Fibroblast of lung (primary cell): ENCODE measurements around the gene LPIN1. TPM values are rescaled to one million over a fixed set of nuclear protein-coding genes. Genes with fewer than 3 reads are reported as not detected.

Source experiments
- DNase-seq, 2 donors: peaks; one replicate each; pipeline versions ENCODE4 v3.0.0 to v3.0.0-alpha.2; 2010; ENCODE audit warnings: low read depth in 2 of 2
- H2AFZ ChIP-seq: 2 replicates; pipeline ENCODE4 v1.5.1; 2012; ENCODE audit warnings: low read length, control low read depth, inconsistent platforms
- H3K27ac ChIP-seq: 2 replicates; pipeline ENCODE4 v1.5.1; 2011; ENCODE audit warnings: low read length, control low read depth; ENCODE audit not compliant: insufficient read depth
- H3K27me3 ChIP-seq: 2 replicates; pipeline ENCODE4 v1.5.1; 2011; ENCODE audit warnings: mild to moderate bottlenecking, low read length; ENCODE audit not compliant: control insufficient read depth, insufficient read depth
- H3K36me3 ChIP-seq: 2 replicates; pipeline ENCODE4 v1.5.1; 2011; ENCODE audit warnings: low read length; ENCODE audit not compliant: control insufficient read depth, insufficient read depth
- H3K4me1 ChIP-seq: 2 replicates; pipeline ENCODE4 v1.5.1; 2011; ENCODE audit warnings: low read length; ENCODE audit not compliant: control insufficient read depth, insufficient read depth; ENCODE audit errors: extremely low read depth
- H3K4me2 ChIP-seq: 2 replicates; pipeline ENCODE4 v1.5.1; 2011; ENCODE audit warnings: low read length, control low read depth; ENCODE audit not compliant: insufficient read depth; ENCODE audit errors: extremely low read depth
- H3K4me3 ChIP-seq, 4 experiments: fragments of 200-600 bp in 1 of 4; sonication (generic) in 1 of 4; replicated peaks in 1 of 4; 2 replicates each; pipeline ENCODE4 v1.5.1; 2011 to 2016; ENCODE audit warnings: low read length in 4 of 4, low read depth in 3 of 4, mild to moderate bottlenecking in 3 of 4, control low read depth in 2 of 4, inconsistent platforms in 1 of 4, mixed read lengths in 1 of 4; ENCODE audit not compliant: insufficient read depth in 1 of 4; ENCODE audit errors: control extremely low read depth in 1 of 4
- H3K79me2 ChIP-seq: 2 replicates; pipeline ENCODE4 v1.5.1; 2012; ENCODE audit warnings: mild to moderate bottlenecking, low read length, inconsistent platforms; ENCODE audit not compliant: control insufficient read depth, insufficient read depth
- H3K9ac ChIP-seq: 2 replicates; pipeline ENCODE4 v1.5.1; 2011; ENCODE audit warnings: mild to moderate bottlenecking, low read length, control low read depth; ENCODE audit not compliant: insufficient read depth
- H3K9me3 ChIP-seq: 2 replicates; pipeline ENCODE4 v1.5.1; 2012; ENCODE audit warnings: low read depth, low read length; ENCODE audit not compliant: control insufficient read depth, insufficient read depth
- H4K20me1 ChIP-seq: 2 replicates; pipeline ENCODE4 v1.5.1; 2011; ENCODE audit warnings: low read length; ENCODE audit not compliant: control insufficient read depth, insufficient read depth; ENCODE audit errors: extremely low read depth
- EZH2 ChIP-seq: IDR thresholded peaks from 2 replicates; pipeline ENCODE4 v1.5.1; 2012; ENCODE audit warnings: low read length, control low read depth, mild to moderate bottlenecking; ENCODE audit errors: missing control alignments
- polyA plus RNA-seq, 2 donors: library from polyadenylated mRNA; depleted of rRNA in 1 of 2; stranded (reverse) in 1 of 2; unstranded in 1 of 2; fragments of >200 nt; gene quantifications; 2 replicates each; pipeline ENCODE4 v1.2.1, GENCODE V29; 2011 to 2012; ENCODE audit warnings: missing spikeins in 1 of 2
- total RNA-seq: library from RNA; depleted of rRNA; stranded (reverse); fragments of >200 nt; gene quantifications from 2 replicates; pipeline ENCODE4 v1.2.1, GENCODE V29; 2014
- TF ChIP-seq, protein P1 (sequence below), 2 donors: IDR thresholded peaks in 1 of 2; conservative IDR thresholded peaks in 1 of 2; 1 replicate in 1 of 2; 2 replicates in 1 of 2; pipeline ENCODE4 v1.5.1; 2011 to 2012; ENCODE audit warnings: low read length in 2 of 2, control low read depth in 1 of 2, inconsistent platforms in 1 of 2, low read depth in 1 of 2, mild to moderate bottlenecking in 1 of 2

Gene LPIN1
- total and polyA plus RNA-seq, 2 donors (not counting 1 experiment from before 2014, with no cell fraction given), result 87.8 to 205 TPM

DNA sequence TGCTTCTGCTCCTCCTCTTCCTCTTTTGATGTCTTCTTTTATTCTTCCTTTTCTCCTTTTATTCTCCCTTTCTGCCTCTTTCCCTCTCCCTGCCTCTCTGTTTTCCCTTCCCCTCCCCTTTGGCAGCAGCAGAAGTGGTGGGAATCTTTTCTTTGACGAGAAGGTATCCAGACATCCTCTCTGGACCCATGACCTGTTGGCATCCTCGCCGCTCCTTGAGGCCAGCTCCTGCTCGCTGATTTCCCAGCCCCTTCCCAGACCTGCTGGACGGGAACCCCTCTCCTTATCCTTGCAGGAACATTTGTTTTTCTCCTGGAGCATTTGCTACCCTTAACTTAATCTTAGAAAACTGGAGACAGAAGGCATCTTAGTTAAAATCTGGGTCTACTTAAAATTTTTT is 130.5 kb downstream of the LPIN1 start:
- no peak for TF ChIP-seq EZH2
- TF ChIP-seq, protein P1, sequence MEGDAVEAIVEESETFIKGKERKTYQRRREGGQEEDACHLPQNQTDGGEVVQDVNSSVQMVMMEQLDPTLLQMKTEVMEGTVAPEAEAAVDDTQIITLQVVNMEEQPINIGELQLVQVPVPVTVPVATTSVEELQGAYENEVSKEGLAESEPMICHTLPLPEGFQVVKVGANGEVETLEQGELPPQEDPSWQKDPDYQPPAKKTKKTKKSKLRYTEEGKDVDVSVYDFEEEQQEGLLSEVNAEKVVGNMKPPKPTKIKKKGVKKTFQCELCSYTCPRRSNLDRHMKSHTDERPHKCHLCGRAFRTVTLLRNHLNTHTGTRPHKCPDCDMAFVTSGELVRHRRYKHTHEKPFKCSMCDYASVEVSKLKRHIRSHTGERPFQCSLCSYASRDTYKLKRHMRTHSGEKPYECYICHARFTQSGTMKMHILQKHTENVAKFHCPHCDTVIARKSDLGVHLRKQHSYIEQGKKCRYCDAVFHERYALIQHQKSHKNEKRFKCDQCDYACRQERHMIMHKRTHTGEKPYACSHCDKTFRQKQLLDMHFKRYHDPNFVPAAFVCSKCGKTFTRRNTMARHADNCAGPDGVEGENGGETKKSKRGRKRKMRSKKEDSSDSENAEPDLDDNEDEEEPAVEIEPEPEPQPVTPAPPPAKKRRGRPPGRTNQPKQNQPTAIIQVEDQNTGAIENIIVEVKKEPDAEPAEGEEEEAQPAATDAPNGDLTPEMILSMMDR (conservative IDR thresholded peaks at IDR 0.05 in 1 of 2, IDR thresholded peaks at IDR 0.05 in 1 of 2; ENCODE audit: low read depth in 1 of 2, low read length in 2 of 2), result no peak
- no peak overlapping the region for H3K9ac ChIP-seq
- no peak overlapping the region for H3K27ac ChIP-seq
- no peak for DNase-seq
- no peaks in the 10 kb centered on the region for H3K36me3 ChIP-seq
- H3K27me3 ChIP-seq, result no peaks in the 10 kb centered on the region
- no peak overlapping the region for H2AFZ ChIP-seq
- H4K20me1 ChIP-seq, result no peaks in the 10 kb centered on the region
- H3K9me3 ChIP-seq, result no peaks in the 10 kb centered on the region
- no peaks in the 10 kb centered on the region for H3K79me2 ChIP-seq
- no peak overlapping the region for H3K4me2 ChIP-seq
- H3K4me3 ChIP-seq, result no peak overlapping the region
- no peaks in the 10 kb centered on the region for H3K4me1 ChIP-seq

Other genes with a start within 250 kb of the LPIN1 start
- 0.51 and 2.0 TPM in 2 replicates for gene GREB1, start 212.6 kb upstream of the LPIN1 start, total RNA-seq
- 0.06 TPM in 2 replicates for gene GREB1, start 212.6 kb upstream of the LPIN1 start, polyA plus RNA-seq
- gene NTSR2, start 76.4 kb upstream of the LPIN1 start, total RNA-seq, result under 0.01 TPM in 1 of 2 replicates, not detected in the other
- gene NTSR2, start 76.4 kb upstream of the LPIN1 start, polyA plus RNA-seq, result not detected in 2 replicates